A673 (cell line): ENCODE results near the gene USO1.

ENCODE experiments used
- EZH2 ChIP-seq: fragments of 200-600 bp; sonication (generic); IDR thresholded peaks from 2 replicates; pipeline ENCODE4 v1.6.1; 2017; ENCODE audit warnings: borderline replicate concordance, low read depth, mild to moderate bottlenecking, mixed read lengths, antibody characterized with exemption, low read length; ENCODE audit not compliant: poor library complexity, severe bottlenecking
- TF ChIP-seq, protein P1 (sequence below): fragments of 300-800, 200-600 bp; sonication (generic); conservative IDR thresholded peaks from 2 replicates; pipeline ENCODE4 v1.5.1; 2017; ENCODE audit warnings: low read depth, mild to moderate bottlenecking, antibody characterized with exemption, low read length, moderate library complexity, mixed read lengths

DNA sequence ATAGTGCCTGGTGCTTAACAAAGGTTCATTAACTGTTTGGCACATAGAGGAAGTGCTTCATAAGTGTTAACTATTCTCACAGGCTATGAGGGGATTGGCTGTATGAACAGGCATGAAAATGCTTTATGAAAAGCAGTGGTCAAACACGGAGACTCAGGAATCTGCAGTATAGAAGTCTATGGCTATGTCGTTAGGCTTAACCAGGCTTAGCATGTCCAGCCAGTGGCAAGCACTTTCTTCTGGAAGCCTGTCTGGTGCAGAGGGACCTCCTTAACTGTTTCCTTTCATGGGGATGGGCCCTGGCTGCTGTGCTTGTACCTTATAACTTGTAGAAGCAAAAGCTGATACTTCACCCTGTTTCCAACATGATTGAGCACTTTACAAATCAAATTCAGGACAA is 99.4 kb downstream of the USO1 start:
- TF ChIP-seq, protein P1, sequence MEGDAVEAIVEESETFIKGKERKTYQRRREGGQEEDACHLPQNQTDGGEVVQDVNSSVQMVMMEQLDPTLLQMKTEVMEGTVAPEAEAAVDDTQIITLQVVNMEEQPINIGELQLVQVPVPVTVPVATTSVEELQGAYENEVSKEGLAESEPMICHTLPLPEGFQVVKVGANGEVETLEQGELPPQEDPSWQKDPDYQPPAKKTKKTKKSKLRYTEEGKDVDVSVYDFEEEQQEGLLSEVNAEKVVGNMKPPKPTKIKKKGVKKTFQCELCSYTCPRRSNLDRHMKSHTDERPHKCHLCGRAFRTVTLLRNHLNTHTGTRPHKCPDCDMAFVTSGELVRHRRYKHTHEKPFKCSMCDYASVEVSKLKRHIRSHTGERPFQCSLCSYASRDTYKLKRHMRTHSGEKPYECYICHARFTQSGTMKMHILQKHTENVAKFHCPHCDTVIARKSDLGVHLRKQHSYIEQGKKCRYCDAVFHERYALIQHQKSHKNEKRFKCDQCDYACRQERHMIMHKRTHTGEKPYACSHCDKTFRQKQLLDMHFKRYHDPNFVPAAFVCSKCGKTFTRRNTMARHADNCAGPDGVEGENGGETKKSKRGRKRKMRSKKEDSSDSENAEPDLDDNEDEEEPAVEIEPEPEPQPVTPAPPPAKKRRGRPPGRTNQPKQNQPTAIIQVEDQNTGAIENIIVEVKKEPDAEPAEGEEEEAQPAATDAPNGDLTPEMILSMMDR = no peak
- no peak for TF ChIP-seq EZH2
